Putamen (tissue), 1 donor: ENCODE results near the gene DMAC2L.
"Not testable (repeated sequence)": the region's sequence is repeated elsewhere in the genome, so short reads cannot be mapped to it uniquely, and the experiment has no call there.

ENCODE experiments used
- DNase-seq: peaks from one replicate; pipeline ENCODE4 v3.0.0-alpha.2; 2016; ENCODE audit warnings: low spot score

The DMAC2L gene

DNA sequence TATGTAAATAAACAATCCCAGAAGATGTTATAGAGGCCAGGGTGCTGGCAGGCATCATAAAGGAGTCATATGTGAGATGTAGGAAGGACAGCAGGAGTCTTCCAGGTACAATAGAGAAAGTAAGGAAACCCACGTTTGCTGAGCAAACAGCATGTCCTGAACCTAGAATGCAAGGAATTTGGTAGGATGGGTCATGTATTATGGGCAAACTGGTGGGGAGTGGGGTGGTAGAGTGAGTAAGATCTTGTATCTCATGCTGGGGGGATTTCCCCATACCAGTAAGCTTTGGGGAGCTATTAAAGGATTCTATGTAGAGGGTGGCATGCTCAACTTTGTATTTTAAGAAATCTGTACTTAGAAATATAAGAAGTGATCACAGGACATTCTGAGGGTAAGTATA, 43.6 kb downstream of the DMAC2L start:
- no peak for DNase-seq

DNA sequence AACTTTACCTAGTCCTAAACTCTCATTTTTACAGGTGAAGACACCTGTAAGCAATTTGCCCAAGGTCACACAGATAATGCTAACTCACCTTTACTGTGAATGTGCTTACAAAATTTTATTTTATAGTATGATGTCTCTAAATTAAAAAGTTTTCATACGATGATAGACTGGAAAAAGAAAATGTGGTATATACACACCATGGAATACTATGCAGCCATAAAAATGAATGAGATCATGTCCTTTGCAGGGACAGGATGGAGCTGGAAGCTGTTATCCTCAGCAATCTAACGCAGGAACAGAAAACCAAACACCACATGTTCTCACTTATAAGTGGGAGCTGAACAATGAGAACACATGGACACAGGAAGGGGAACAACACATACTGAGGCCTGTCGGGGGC, 44.2 kb downstream of the DMAC2L start:
- DNase-seq = not testable (repeated sequence)

DNA sequence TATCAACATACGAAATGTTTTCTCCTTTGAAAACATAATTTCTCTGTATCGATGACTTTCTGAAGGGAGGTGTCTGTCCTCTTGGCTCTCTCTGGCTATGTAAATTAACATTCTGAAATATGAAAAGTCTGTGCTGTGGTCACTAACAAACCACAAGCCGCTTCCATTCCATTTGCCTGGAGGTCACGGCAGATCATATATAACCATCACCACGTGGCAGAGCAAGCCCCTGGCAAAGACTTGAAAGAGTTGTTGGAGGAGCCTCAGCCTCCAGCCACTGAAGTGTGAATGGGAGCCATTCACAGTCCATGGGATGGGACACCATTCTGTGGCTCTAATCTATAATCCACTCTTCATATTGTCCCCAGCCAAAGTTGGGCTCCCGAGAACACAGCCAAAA, 45.0 kb downstream of the DMAC2L start:
- DNase-seq = no peak

DNA sequence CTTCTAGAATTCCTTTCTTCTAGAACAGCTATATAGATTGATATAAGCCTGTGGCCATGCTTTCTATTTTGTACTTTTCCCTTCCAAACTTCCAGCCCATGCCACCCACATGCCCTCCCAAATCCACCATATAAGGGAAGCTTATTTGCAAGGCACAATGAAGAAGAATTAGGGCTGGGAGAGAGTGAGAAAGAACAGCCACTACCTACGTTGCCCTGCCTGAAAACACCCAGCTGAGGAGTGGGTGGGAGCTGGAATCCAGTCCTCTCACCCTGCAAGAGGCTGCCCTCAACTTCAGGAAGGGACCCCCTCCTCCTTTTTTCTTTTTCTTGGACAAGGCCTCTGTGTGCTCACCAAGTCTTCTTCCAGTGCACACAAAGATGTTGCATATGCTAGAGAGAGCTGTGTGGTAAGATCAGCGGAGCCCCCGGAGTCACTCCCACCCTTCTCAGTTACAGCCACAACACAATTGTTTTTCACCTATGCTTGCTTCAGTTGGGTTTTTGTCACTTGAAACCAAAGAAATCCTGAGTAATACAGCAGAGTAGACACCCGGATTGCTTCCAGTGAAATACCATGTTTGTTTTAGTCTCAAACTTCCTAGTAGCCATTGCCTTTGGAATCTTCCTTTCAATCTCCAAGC, 45.8 kb downstream of the DMAC2L start:
- peak; percentile 41 for DNase-seq

DNA sequence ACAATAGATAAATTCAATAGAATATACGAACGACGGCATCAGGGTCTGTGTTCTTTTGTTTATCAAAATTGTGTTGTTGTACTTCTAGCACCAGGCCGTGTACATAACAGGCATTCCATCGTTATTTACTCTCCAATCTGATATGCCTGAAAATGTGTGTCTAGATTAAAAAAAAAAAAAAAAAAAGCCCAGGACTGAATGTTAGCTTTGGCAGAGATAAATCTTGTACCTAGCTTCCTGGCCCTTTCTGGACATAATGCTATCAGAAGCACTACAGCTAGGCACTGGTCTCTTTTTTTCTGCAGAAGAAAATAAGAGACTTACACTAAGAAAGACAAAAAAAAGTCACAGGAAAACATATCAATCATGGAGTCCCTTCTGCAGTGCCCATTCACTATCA, 47.5 kb downstream of the DMAC2L start:
- DNase-seq = no peak

DNA sequence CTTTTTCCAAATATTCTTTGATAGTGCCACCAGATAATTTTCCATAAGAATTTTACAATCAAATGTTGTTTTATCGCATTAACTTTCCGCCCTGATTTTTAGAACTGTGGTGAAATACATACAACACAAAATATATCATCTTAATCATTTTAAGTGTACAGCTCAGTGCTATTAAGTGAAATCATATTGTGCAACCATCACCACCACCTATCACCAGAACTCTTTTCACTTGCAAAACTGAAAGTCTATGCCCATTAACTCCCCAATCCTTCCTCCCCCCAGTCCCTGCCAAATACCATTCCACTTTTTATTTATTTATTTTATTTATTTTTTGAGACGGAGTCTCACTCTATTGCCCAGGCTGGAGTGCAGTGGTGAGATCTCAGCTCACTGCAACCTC, 48.0 kb downstream of the DMAC2L start:
- no peak for DNase-seq

GRCh38 chr14:50360851-50361250, 48.7 kb downstream of the DMAC2L start:
- no peak for DNase-seq

GRCh38 chr14:50361473-50362403, 49.6 kb downstream of the DMAC2L start:
- DNase-seq = not testable (repeated sequence)

GRCh38 chr14:50362764-50363713, 50.9 kb downstream of the DMAC2L start:
- DNase-seq = no peak

- no peak for DNase-seq
Measured at GRCh38 chr14:50363714-50364111, 51.6 kb downstream of the DMAC2L start.

DNA sequence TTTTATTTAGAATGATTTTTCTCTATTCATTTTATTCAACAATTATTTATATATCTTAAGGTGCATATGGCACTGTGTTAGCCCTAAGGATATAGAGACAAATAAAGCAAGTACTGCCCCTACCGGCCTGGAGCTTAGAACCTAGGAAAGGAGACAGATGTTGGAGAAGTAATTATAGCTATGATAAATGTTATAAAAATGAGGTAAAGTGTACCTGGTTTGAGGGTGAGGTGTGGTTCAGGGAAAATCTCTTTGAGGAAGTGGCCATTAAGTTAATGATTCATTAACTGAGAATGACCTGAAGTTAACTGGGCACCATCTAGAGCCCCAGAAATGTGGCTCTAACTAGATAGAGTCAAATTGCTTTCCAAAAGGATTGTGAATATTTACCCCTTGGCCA, 52.7 kb downstream of the DMAC2L start:
- no peak for DNase-seq

DNA sequence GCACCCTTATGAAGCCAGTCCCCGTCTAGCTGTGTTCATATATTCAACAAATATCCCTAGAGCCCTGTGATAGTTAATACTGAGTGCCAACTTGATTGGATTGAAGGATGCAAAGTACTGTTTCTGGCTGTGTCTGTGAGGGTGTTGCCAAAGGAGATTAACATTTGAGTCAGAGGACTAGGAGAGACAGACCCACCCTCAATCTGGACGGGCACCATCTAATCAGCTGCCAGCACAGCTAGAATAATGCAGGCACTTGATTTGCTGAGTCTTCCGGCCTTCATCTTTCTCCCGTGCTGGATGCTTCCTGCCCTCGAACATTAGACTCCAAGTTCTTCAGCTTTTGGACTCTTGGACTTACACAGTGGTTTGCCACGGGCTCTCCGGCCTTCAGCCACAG, 53.4 kb downstream of the DMAC2L start:
- DNase-seq = not testable (repeated sequence)

DNA sequence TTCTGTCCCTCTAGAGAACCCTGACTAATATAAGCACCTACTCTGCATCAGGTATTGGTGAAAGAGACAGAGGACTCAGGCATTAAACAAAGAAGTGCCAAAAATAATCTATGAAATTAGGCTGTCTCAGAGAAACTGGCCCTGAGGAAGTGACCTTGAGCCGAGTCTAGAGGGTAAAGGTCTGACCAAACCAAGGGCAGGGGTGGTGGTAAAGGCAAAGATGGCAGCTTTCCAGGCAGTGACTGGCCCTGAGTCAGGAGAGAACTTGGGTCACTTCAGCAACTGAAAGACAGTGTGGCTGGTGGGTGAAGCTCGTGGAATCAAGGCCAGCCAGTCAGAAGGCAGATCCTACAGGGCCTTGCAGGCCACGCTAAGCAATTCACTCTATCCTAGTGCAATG, 54.0 kb downstream of the DMAC2L start:
- DNase-seq = no peak

DNA sequence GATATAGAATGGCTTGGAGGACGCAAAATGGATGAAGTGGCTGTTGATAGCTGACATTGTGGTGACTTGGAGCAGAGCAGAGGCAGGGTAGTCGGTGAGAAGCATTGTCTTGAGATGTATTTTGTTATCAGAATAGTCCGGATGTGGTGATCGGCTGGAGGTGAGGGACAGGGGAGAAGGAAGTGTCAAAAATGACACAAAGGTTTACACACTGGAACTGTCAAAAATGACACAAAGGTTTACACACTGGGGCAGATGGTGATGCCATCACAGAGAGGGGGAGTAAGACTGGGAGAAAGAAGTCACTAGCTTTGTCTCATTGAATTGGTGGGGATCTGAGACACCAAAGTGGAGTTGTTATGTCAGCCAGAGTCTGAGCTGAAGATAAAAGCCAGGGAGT, 54.5 kb downstream of the DMAC2L start:
- no peak for DNase-seq

- no peak for DNase-seq
Measured at GRCh38 chr14:50371546-50371945, 59.4 kb downstream of the DMAC2L start.

DNA sequence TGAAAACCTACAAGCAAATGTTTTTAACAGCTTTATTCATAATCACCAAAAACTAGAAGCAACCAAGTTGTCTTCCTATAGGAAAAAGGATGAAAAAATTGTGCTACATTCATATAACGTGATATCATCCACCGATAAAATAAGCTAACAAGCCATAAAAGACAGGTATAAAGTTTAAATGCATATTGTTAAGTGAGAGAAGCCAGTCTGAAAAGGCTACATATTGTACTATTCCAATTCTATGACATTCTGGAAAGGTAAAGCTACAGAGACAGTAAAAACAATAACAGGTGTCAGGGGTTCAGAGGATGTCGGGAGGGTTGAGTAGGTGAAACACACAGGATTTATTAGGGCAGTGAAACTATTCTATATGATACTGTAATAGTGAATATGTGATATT, 61.8 kb downstream of the DMAC2L start:
- DNase-seq = no peak

DNA sequence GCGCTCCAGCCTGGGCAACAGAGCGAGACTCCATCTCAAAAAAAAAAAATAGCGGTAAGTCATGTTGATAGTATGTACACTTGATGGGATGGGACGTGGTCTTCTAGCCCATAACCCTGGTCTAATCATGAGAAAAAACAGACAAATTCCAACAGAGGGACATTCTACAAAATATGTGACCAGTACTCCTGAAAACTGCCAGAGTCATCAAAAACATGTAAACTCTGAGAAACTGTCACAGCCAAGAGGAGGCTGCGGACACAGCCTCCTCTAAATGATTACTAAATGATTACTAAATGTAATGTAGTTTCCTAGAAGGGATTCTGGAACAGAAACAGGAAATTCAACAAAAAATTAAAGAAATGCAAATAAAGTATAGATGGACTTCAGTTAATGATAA, 63.6 kb downstream of the DMAC2L start:
- DNase-seq = no peak
